ENCODE measurements around the gene CCER1.

CCER1 gene

GRCh38 chr12:90921536-90921935 lies 33.4 kb downstream of the CCER1 start:
- DNase-seq (ENCODE audit: low spot score): no peak

- no peak for DNase-seq (ENCODE audit: low spot score)
Observed at GRCh38 chr12:90920222-90920621, 34.8 kb downstream of the CCER1 start.

- DNase-seq (ENCODE audit: low spot score): no peak
Observed at GRCh38 chr12:90917431-90917830, 37.5 kb downstream of the CCER1 start.

- no peak for DNase-seq (ENCODE audit: low spot score)
Observed at GRCh38 chr12:90916516-90916915, 38.5 kb downstream of the CCER1 start.

- DNase-seq (ENCODE audit: low spot score): no peak
Observed at GRCh38 chr12:90915353-90915752, 39.6 kb downstream of the CCER1 start.

- DNase-seq (ENCODE audit: low spot score): no peak
Observed at GRCh38 chr12:90910958-90911357, 44.0 kb downstream of the CCER1 start.

- DNase-seq (ENCODE audit: low spot score): peak; percentile 65
Observed at GRCh38 chr12:90909069-90909770, 45.8 kb downstream of the CCER1 start.

GRCh38 chr12:90908465-90908864 lies 46.5 kb downstream of the CCER1 start:
- DNase-seq (ENCODE audit: low spot score): no peak

GRCh38 chr12:90905691-90906370 lies 49.1 kb downstream of the CCER1 start:
- no peak for DNase-seq (ENCODE audit: low spot score)

- DNase-seq (ENCODE audit: low spot score): no peak
Observed at GRCh38 chr12:90902596-90902995, 52.4 kb downstream of the CCER1 start.
